Liver (tissue), 9 donors: Measurements from ENCODE around the gene PLCB1. TPM values are rescaled to one million over a fixed set of nuclear protein-coding genes. Genes with fewer than 3 reads are reported as not detected.

Experiments
- DNase-seq: peaks from one replicate; pipeline ENCODE4 v3.0.0-alpha.2; 2017; ENCODE audit warnings: low spot score
- H3K27ac ChIP-seq, 2 donors: one replicate each; pipeline ENCODE4 v1.7.0; 2013; ENCODE audit warnings: inconsistent platforms in 2 of 2, low read length in 2 of 2, control low read depth in 1 of 2, low read depth in 1 of 2, mild to moderate bottlenecking in 1 of 2
- H3K27me3 ChIP-seq, 4 donors: one replicate each; pipeline versions ENCODE4 v1.6.1 to v1.7.0; 2013; ENCODE audit warnings: low read length in 3 of 4, inconsistent platforms in 1 of 4, mild to moderate bottlenecking in 1 of 4, moderate library complexity in 1 of 4; ENCODE audit not compliant: control insufficient read depth in 4 of 4, insufficient read depth in 4 of 4
- H3K36me3 ChIP-seq, 4 donors: one replicate each; pipeline versions ENCODE4 v1.6.1 to v1.7.0; 2013; ENCODE audit warnings: low read length in 3 of 4, mild to moderate bottlenecking in 3 of 4, low read depth in 1 of 4, moderate library complexity in 1 of 4; ENCODE audit not compliant: control insufficient read depth in 4 of 4, insufficient read depth in 3 of 4
- H3K4me1 ChIP-seq, 4 donors: one replicate each; pipeline versions ENCODE4 v1.6.1 to v1.7.0; 2013; ENCODE audit warnings: low read length in 3 of 4, mild to moderate bottlenecking in 3 of 4, moderate library complexity in 1 of 4; ENCODE audit not compliant: control insufficient read depth in 4 of 4, insufficient read depth in 4 of 4
- H3K4me3 ChIP-seq, 3 donors: one replicate each; pipeline versions ENCODE4 v1.6.1 to v1.7.0; 2013; ENCODE audit warnings: low read length in 3 of 3, control low read depth in 1 of 3, low read depth in 1 of 3, mild to moderate bottlenecking in 1 of 3
- H3K9ac ChIP-seq, 2 donors: one replicate each; pipeline ENCODE4 v1.7.0; 2013; ENCODE audit warnings: low read length in 2 of 2, mild to moderate bottlenecking in 2 of 2, moderate library complexity in 2 of 2, control low read depth in 1 of 2, low read depth in 1 of 2
- H3K9me3 ChIP-seq, 4 donors: one replicate each; pipeline versions ENCODE4 v1.6.1 to v1.7.0; 2013; ENCODE audit warnings: low read length in 3 of 4; ENCODE audit not compliant: control insufficient read depth in 4 of 4
- ATF3 ChIP-seq: IDR thresholded peaks from 2 replicates; pipeline ENCODE4 v1.6.1; 2016; ENCODE audit warnings: antibody characterized with exemption
- CTCF ChIP-seq: fragments of 150-350 bp; IDR thresholded peaks from 2 replicates; pipeline ENCODE4 v1.5.1; 2017; ENCODE audit warnings: improper control_type of control experiment, low read depth, low read length; ENCODE audit not compliant: missing input control
- FOXA1 ChIP-seq: IDR thresholded peaks from 2 replicates; pipeline ENCODE4 v1.6.1; 2016; ENCODE audit warnings: antibody characterized with exemption
- GABPA ChIP-seq, 2 donors: IDR thresholded peaks in 1 of 2; conservative IDR thresholded peaks in 1 of 2; 2 replicates each; pipeline ENCODE4 v1.6.1; 2016; ENCODE audit warnings: antibody characterized with exemption in 2 of 2, mild to moderate bottlenecking in 1 of 2, moderate library complexity in 1 of 2
- HNF4A ChIP-seq, 2 donors: conservative IDR thresholded peaks; 2 replicates each; pipeline ENCODE4 v1.6.1; 2016; ENCODE audit warnings: antibody characterized with exemption in 2 of 2, mild to moderate bottlenecking in 2 of 2
- HNF4G ChIP-seq: IDR thresholded peaks from 2 replicates; pipeline ENCODE4 v1.6.1; 2016; ENCODE audit warnings: antibody characterized with exemption
- JUND ChIP-seq, 2 donors: IDR thresholded peaks; 2 replicates each; pipeline ENCODE4 v1.6.1; 2016; ENCODE audit warnings: antibody characterized with exemption in 2 of 2
- MAX ChIP-seq: IDR thresholded peaks from 2 replicates; pipeline ENCODE4 v1.6.1; 2016; ENCODE audit warnings: antibody characterized with exemption
- NR2F2 ChIP-seq: IDR thresholded peaks from 2 replicates; pipeline ENCODE4 v1.6.1; 2016; ENCODE audit warnings: antibody characterized with exemption
- RAD21 ChIP-seq, 2 donors: IDR thresholded peaks; 2 replicates each; pipeline ENCODE4 v1.6.1; 2016; ENCODE audit warnings: antibody characterized with exemption in 2 of 2, mild to moderate bottlenecking in 2 of 2
- REST ChIP-seq: IDR thresholded peaks from 2 replicates; pipeline ENCODE4 v1.6.1; 2016; ENCODE audit warnings: antibody characterized with exemption, mild to moderate bottlenecking
- RXRA ChIP-seq, 2 donors: IDR thresholded peaks; 2 replicates each; pipeline ENCODE4 v1.6.1; 2017 to 2018; ENCODE audit warnings: antibody characterized with exemption in 2 of 2, mild to moderate bottlenecking in 1 of 2
- SP1 ChIP-seq: IDR thresholded peaks from 2 replicates; pipeline ENCODE4 v1.6.1; 2018; ENCODE audit warnings: antibody characterized with exemption, mild to moderate bottlenecking
- YY1 ChIP-seq: IDR thresholded peaks from 2 replicates; pipeline ENCODE4 v1.6.1; 2016; ENCODE audit warnings: antibody characterized with exemption, mild to moderate bottlenecking
- ZBTB33 ChIP-seq: IDR thresholded peaks from 2 replicates; pipeline ENCODE4 v1.6.1; 2016; ENCODE audit warnings: antibody characterized with exemption
- WGBS: extraction: QIAGEN DNeasy Blood & Tissue Kit; methylation state at CpG from one replicate; pipeline ENCODE4 v1.1.7; 2013; 5-methylcytosine and 5-hydroxymethylcytosine counted together
- polyA plus RNA-seq, 2 donors: library from polyadenylated mRNA; stranded (reverse) in 1 of 2; unstranded in 1 of 2; fragments of 200-250 nt in 1 of 2; fragments of >200 nt in 1 of 2; fragmentation: Nextera tagmentation in 1 of 2; extraction: Ambion mirVana in 1 of 2; gene quantifications; one replicate each; pipeline versions ENCODE4 v1.2.1 to v1.2.3, GENCODE V29; 2013 to 2015
- total RNA-seq, 2 donors: library from RNA; depleted of rRNA; stranded (reverse); fragments of >200 nt; gene quantifications; one replicate each; pipeline ENCODE4 v1.2.3, GENCODE V29; 2014
- donor health status: healthy.
- donor health status: healthy.
- donor health status: healthy.
- donor health status: healthy.
- donor health status: healthy.

Gene PLCB1
- total and polyA plus RNA-seq, 4 donors, result 3.7 to 13.5 (median 5.9) TPM

GRCh38 chr20:8389381-8390036, 257.4 kb downstream of the PLCB1 start:
- H3K4me1 ChIP-seq, result peaks cover 1 to 4% (median 3%) of the 10 kb centered on the region in 4 donors
- WGBS, result 31% methylated on average over 7 of the region's 7 CpGs
- TF ChIP-seq GABPA (IDR thresholded peaks at IDR 0.05 in 1 of 2, conservative IDR thresholded peaks at IDR 0.05 in 1 of 2) (no peak), HNF4G (no peak), FOXA1 (no peak), RXRA (IDR thresholded peaks at IDR 0.05) (peak; percentile 31 to 33), ATF3 (no peak), JUND (IDR thresholded peaks at IDR 0.05) (no peak), RAD21 (IDR thresholded peaks at IDR 0.05) (peak; percentile 79 to 81), MAX (no peak), YY1 (no peak), CTCF (peak; percentile 41), ZBTB33 (no peak), SP1 (no peak), HNF4A (conservative IDR thresholded peaks at IDR 0.05) (no peak)
- H3K9ac ChIP-seq, result peak overlapping the region in 1 of 2 donors; percentile 14
- DNase-seq, result no peak
- H3K4me3 ChIP-seq, result no peak overlapping the region
- H3K27me3 ChIP-seq, result no peaks in the 10 kb centered on the region
- no peaks in the 10 kb centered on the region for H3K36me3 ChIP-seq
- no peak overlapping the region for H3K27ac ChIP-seq
- no peaks in the 10 kb centered on the region for H3K9me3 ChIP-seq

- TF ChIP-seq NR2F2 (no peak), RXRA (IDR thresholded peaks at IDR 0.05) (no peak), MAX (no peak), ZBTB33 (no peak), FOXA1 (no peak), RAD21 (IDR thresholded peaks at IDR 0.05) (no peak), YY1 (no peak), REST (no peak), HNF4A (conservative IDR thresholded peaks at IDR 0.05) (no peak)
- no peak overlapping the region for H3K27ac ChIP-seq
- no peak overlapping the region for H3K4me3 ChIP-seq
- H3K4me1 ChIP-seq, result peaks cover 1 to 4% (median 3%) of the 10 kb centered on the region in 4 donors
- H3K9ac ChIP-seq, result peak overlapping the region in 1 of 2 donors; percentile 14
- no peaks in the 10 kb centered on the region for H3K36me3 ChIP-seq
- H3K27me3 ChIP-seq, result no peaks in the 10 kb centered on the region
- 85% methylated on average over 5 of the region's 5 CpGs for WGBS
- H3K9me3 ChIP-seq, result no peaks in the 10 kb centered on the region
- no peak for DNase-seq
Observed at GRCh38 chr20:8390037-8390433, 258.0 kb downstream of the PLCB1 start.
